ENCODE data around the gene ZNF837. TPM values are rescaled to one million over a fixed set of nuclear protein-coding genes. Genes with fewer than 3 reads are reported as not detected.
A peak's percentile ranks its signal among the peaks of the same experiment; 100 is the strongest.

The ZNF837 gene
- total and polyA plus RNA-seq, 2 of the 13 experiments (the other 11 are each of a cell fraction or from before 2014, with no cell fraction given) = 0.29 to 1.3 TPM

- TF ChIP-seq GABPA (IDR thresholded peaks at IDR 0.05; ENCODE audit: low read depth, low read length) (no peak), GABPA (CRISPR knock-in tag; IDR thresholded peaks at IDR 0.05; ENCODE audit: low read depth) (no peak), ZNF605 (CRISPR knock-in tag; IDR thresholded peaks at IDR 0.05) (no peak), ZNF276 (CRISPR knock-in tag; IDR thresholded peaks at IDR 0.05; ENCODE audit: low read depth) (no peak), FOXK2 (IDR thresholded peaks at IDR 0.05) (no peak), ZNF207 (IDR thresholded peaks at IDR 0.05; ENCODE audit: borderline replicate concordance) (no peak), ZNF841 (CRISPR knock-in tag; IDR thresholded peaks at IDR 0.05; ENCODE audit: borderline replicate concordance) (no peak), REXO4 (CRISPR knock-in tag; IDR thresholded peaks at IDR 0.05; ENCODE audit: borderline replicate concordance) (no peak), U2AF2 (IDR thresholded peaks at IDR 0.05; ENCODE audit: low read depth, low read length) (no peak), RFX1 (IDR thresholded peaks at IDR 0.05) (no peak), ZSCAN30 (CRISPR knock-in tag; IDR thresholded peaks at IDR 0.05) (no peak), HOXA9 (CRISPR knock-in tag; IDR thresholded peaks at IDR 0.05; ENCODE audit: borderline replicate concordance) (no peak), KMT2B (CRISPR knock-in tag; IDR thresholded peaks at IDR 0.05) (no peak), ZMAT5 (CRISPR knock-in tag; IDR thresholded peaks at IDR 0.05; ENCODE audit: borderline replicate concordance, low read depth) (no peak), FOXO4 (CRISPR knock-in tag; conservative IDR thresholded peaks at IDR 0.05) (no peak), ZNF530 (CRISPR knock-in tag; IDR thresholded peaks at IDR 0.05; ENCODE audit: low read depth) (no peak), ZNF335 (CRISPR knock-in tag; IDR thresholded peaks at IDR 0.05) (no peak), KDM4B (CRISPR knock-in tag; IDR thresholded peaks at IDR 0.05) (peak; percentile 56; the same call in 1 of the 2 replicates), HES4 (CRISPR knock-in tag; IDR thresholded peaks at IDR 0.05; ENCODE audit: borderline replicate concordance) (0 out of 2 replicates have a peak, but pooled peaks have one; percentile 17), SMARCC2 (IDR thresholded peaks at IDR 0.05) (no peak), ZNF556 (CRISPR knock-in tag; IDR thresholded peaks at IDR 0.05; ENCODE audit: borderline replicate concordance) (no peak), ZNF691 (CRISPR knock-in tag; IDR thresholded peaks at IDR 0.05; ENCODE audit: borderline replicate concordance, low read depth) (0 out of 2 replicates have a peak, but pooled peaks have one; percentile 25), MAFG (CRISPR knock-in tag; IDR thresholded peaks at IDR 0.05) (no peak), IRF2 (CRISPR knock-in tag; IDR thresholded peaks at IDR 0.05) (no peak), U2AF1 (optimal IDR thresholded peaks at IDR 0.05; ENCODE audit: low read depth, low read length) (peak; percentile 31), RAD51 (IDR thresholded peaks at IDR 0.05; ENCODE audit: borderline replicate concordance) (no peak)
- TF ChIP-seq, protein P1, sequence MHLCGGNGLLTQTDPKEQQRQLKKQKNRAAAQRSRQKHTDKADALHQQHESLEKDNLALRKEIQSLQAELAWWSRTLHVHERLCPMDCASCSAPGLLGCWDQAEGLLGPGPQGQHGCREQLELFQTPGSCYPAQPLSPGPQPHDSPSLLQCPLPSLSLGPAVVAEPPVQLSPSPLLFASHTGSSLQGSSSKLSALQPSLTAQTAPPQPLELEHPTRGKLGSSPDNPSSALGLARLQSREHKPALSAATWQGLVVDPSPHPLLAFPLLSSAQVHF (CRISPR knock-in tag; IDR thresholded peaks at IDR 0.05) = peak; percentile 20; the same call in 1 of the 2 replicates
- TF ChIP-seq, protein P2, sequence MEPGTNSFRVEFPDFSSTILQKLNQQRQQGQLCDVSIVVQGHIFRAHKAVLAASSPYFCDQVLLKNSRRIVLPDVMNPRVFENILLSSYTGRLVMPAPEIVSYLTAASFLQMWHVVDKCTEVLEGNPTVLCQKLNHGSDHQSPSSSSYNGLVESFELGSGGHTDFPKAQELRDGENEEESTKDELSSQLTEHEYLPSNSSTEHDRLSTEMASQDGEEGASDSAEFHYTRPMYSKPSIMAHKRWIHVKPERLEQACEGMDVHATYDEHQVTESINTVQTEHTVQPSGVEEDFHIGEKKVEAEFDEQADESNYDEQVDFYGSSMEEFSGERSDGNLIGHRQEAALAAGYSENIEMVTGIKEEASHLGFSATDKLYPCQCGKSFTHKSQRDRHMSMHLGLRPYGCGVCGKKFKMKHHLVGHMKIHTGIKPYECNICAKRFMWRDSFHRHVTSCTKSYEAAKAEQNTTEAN (CRISPR knock-in tag; conservative IDR thresholded peaks at IDR 0.05) = no peak
These were observed 18.9 kb downstream of the ZNF837 start (continued) for GRCh38 chr19:58361900-58362271.
